ENCODE results near the gene KLRC2.
"Not testable (repeated sequence)": the region's sequence is repeated elsewhere in the genome, so short reads cannot be mapped to it uniquely, and the experiment has no call there.

The KLRC2 gene

DNA sequence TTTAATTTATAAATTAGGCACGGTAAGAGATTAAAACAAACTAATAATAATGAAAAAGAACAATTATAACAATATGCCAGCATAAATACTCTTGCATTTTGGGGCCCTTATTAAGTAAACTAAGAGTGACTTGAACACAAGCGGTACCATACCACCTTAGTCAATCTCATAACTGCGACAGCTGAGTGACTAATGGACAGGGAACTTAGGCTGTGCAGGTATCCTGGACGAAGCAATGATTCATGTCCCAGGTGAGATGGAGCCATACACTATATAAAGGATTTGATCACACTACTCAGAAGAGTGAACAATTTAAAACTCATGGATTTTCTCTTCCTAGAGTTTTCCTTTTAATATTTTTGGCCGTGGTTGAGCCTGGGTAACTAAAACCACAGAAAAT, 30.5 kb downstream of the KLRC2 start:
- DNase-seq (ENCODE audit: low spot score), result no peak

DNA sequence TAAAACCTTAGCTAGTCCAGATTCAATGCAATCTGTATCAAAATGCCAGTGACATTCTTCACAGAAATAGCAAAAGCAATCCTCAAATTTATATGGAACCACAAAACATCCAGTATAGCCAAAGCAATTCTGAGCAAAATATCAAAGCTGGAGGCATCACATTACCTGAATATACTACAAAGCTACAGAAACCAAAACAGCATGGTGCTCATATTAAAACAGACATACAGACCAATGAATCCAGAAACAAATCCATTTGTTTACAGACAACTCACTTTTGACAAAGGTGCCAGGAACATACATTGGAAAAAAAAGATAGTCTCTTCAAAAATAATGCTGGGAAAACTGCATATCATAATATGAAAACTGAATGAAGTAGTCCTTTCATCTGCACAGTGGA, 31.0 kb downstream of the KLRC2 start:
- DNase-seq (ENCODE audit: low spot score), result no peak

DNA sequence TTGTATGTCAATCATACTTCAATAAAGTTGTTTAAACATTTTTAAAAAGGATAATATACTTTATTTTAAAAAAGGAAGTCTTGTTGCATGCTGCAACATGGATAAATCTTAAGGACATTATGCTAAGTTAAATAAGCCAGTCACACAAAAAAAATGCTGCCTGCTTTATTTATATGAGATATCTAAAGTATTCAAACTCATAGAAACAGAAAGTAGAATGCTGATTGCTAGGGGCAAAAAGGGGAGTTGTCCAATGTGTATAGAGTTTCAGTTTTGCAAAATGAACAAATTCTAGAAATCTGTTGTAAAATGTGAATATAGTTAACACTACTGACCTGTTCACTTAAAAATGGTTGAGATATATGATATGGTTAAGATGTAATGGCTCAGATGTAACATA, 35.0 kb downstream of the KLRC2 start:
- DNase-seq (ENCODE audit: low spot score), result no peak

DNA sequence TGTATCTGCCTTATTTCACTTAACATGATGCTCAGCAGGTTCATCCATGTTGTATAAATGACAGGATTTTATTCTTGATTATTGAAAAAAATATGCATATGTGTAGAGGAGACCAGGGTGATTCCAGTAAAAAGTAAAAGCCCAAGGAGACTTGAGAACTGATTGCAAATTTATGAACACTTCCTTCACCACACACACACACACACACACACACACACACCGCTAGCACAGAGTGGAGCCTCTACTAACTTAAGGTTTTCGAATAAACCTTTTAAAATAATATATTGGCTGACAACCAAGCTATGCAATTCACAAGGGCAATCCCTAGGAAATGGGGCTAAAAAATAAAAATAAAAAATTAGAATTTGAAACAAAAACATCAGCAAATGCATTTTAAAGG, 37.6 kb downstream of the KLRC2 start:
- DNase-seq (ENCODE audit: low spot score), result no peak

DNA sequence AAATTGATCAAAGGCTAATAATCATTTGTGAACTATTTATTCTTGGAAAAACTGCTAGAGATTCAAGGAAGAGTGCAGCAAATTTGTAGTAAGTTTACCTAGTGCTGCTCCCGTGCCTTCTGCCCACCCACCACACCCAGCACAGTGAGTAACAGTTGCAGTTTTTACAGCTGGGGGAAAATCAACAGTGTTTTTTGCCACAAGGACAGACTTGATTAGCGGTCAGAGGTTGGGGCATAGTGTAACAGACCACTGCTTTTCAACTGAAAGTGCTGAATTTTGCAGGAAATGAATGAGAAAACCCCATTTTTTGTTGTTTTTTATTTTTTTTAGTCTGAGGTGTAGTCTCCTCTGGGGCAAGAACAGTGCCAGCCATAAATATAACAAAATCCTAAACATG, 38.5 kb downstream of the KLRC2 start:
- DNase-seq (ENCODE audit: low spot score), result no peak

DNA sequence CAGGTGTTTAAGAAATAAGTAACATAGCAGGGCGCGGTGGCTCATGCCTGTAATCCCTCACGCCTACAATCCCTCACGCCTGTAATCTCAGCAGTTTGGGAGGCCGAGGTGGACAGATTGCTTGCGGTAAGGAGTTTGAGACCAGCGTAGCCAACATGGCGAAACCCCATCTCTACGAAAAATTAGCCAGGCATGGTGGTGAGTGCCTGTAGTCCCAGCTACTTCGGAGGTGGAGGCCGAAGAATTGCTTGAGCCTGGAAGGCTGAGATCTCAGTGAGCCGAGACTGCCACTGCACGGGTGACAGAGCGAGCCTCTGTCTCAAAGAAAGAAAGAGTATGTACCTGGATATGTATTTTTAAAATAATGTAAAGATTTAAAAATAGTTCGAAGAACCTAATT, 39.6 kb downstream of the KLRC2 start:
- DNase-seq (ENCODE audit: low spot score), result not testable (repeated sequence)

DNA sequence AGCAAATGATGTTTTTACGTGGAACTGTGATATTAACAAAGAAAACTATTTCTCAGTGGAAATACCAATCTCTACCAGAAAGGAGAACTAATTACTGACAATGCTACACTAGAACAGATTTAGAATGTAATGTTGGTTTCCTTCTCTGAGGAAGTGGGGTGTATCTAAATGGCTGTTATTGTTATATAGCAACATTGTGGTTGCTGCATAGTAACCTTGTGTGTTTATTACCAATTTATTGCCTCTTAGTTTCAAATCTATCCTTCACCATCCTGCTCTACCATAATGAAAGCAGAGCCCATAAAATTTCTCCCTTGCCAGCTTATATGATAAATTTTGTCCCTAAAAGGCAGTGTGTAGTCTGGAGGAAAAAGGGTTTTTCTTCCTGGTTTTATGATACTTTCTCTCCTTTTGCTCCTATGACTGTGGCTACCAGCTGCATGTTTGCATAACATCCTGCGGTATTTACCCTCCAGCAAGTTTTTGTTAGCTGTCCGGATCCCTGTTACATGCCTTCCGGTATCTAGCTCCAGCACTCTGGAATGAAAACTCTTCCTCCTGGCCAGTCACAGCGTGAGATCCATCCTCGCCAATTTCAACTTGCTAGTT, 40.3 kb downstream of the KLRC2 start:
- DNase-seq (ENCODE audit: low spot score), result no peak

DNA sequence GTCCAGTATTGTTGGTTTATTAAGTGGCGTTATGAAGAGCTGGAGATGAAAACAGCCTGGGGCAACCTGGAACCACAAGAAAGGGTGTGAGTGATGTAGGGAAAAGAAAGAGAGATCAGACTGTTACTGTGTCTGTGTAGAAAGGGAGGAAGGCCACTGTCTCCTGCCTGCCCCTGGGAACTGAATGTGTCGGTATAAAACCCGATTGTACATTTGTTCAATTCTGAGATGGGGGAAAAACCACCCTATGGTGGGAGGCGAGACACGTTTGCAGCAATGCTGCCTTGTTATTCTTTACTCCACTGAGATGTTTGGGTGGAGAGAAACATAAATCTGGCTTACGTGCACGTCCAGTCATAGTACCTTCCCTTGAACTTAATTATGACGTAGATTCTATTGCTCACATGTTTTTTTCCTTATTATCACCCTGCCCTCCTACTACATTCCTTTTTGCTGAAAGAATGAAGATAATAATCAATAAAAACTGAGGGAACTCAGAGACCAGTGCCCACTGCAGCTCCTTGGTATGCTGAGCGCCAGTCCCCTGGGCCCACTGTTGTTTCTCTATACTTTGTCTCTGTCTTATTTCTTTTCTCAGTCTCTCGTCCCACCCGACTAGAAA, 41.2 kb downstream of the KLRC2 start:
- not testable (repeated sequence) for DNase-seq (ENCODE audit: low spot score)

DNA sequence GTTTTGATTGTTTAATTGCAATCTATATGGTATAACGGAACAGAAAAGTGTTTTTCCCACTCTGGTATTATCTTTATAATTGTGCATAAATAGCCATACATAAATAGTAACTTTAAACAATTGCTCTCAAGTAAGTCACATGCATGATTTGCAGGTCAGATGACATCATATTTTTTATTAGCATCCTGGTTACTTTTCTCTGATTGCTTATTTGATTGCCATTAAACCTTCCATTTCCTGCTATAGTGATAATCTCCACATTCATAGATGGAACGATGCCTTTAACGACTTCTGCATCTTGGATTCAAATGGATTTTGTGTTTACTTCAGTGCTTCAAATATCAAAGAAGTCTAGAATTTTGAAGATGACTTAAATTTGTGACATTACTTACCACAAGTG, 42.5 kb downstream of the KLRC2 start:
- DNase-seq (ENCODE audit: low spot score), result no peak

DNA sequence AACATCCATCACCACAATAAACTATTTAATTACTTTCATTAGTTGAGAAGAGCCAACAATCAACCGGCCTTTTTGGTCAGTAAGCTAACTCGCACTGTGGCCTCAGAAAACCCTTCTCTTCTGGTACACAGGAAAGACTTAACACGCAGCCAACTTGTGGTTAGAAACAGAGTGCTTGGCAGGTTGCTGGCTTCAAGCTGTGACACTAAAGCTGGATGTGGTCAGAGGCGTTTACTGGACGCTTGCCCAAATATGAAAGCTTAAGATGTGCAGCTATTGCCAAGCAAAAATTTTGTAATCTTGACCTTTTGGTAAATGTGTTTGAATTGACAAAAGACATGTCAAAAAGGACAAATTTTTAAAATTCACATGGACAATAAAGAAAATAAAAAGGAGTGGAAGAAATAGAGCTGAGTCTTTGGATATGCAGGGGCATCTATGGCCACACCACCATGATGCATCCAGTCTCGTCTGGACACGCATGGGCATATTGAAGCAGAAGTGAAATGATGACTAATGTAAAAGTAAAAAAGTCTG, 43.3 kb downstream of the KLRC2 start:
- no peak for DNase-seq (ENCODE audit: low spot score)

DNA sequence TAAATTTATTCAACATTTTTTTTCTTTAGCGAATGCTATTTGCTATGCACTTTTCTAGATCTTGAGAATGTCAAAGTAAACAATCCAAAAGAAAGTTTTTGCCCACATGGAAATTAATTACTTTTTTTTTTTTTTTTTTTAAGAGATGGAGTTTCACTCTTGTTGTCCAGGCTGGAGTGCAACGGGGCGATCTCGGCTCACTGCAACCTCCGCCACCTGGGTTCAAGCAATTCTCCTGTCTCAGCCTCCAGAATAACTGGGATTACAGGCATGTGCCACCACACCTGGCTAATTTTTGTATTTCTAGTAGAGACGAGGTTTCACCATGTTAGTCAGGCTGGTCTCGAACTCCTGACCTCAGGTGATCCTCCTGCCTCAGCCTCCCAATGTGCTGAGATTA, 44.8 kb downstream of the KLRC2 start:
- DNase-seq (ENCODE audit: low spot score), result not testable (repeated sequence)

DNA sequence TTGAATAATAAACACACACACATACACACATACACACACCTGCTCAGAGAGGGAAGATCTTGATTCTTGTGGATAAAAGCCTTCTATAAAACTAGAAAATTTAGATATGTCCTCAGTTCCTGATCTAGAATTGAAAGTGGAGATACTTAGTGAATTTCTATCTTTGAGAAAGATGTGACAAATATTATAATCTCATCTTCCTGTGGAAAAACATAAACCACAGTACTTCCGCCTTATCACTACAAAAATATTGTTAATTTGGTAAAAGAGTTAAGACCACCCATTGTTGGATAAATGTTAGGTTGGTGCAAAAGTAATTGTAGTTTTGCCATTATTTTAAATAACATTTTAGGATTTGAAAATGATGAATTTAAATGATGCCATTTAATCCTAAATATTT, 45.9 kb downstream of the KLRC2 start, which contains the start of gene KLRK1:
Gene KLRK1 (minus strand): TSS at position 138 of the 400 bp plus-strand sequence. CDS start 1,231 bp downstream, outside the sequence.
- DNase-seq (ENCODE audit: low spot score), result no peak

DNA sequence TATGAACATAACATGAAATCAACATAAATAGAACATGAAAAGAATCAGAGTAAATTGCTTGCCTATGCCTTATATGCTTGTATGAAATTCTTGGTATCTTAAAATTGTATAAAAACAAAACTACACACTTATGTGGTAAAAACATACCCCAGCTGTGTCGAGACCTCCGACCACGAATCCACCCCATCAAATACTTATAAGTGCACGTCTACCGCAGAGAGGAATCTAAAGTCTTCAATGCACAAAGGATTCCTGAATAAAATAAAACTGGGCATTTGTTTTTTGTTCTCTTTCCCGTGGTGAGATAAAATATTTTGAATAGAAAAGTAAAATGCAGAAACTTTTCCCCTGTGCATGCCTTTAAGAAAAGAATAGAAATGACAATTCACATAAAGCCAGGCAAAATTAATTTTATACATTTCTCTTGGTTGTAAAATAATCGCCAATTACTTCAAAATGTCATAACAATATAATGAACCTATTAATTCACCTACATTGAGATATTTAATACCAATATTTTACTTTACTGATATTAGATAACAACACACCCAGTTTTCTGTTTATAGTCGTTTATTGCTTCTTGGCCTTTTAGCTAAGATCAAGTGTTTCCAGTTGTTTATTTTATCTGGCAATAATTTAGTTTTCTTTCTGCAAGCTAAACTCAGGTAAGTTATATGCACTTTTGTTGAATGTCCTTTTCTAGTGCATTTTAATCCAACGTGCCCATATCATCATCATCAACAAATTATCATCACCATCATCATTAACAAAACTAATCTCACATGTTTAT, 47.0 kb downstream of the KLRC2 start:
- DNase-seq (ENCODE audit: low spot score), result no peak

DNA sequence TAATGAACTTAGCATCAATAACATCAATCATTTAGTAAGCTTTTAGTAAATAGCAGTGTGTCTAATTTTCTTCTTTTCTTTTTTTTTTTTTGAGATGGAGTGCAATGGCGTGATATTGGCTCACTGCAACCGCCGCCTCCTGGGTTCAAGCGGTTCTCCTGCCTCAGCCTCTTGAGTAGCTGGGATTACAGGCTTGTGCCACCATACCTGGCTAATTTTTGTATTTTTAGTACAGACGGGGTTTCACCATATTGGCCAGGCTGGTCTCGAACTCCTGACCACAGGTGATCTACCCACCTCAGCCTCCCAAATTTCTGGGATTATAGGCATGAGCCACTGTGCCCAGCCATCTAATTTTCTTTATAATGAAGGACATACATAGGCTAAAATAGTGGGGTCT, 48.3 kb downstream of the KLRC2 start:
- DNase-seq (ENCODE audit: low spot score), result not testable (repeated sequence)

DNA sequence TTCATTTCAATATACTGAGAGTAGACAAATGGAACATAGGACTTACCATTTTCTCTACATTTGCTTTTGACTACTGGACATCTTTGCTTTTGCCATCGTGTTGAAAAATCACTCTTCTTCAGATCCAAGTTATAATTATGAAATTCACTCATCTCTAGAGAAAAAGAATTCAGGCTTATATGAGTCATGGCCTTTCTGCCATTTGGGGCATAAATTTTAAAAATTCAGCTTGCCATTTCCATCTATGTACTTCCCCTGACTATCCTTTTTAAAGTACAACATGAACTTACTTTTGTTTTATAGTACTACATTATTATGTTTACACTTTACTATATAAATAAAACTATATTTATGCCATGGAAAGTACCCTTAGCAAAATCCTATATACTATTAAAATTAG, 49.0 kb downstream of the KLRC2 start:
- DNase-seq (ENCODE audit: low spot score), result no peak

DNA sequence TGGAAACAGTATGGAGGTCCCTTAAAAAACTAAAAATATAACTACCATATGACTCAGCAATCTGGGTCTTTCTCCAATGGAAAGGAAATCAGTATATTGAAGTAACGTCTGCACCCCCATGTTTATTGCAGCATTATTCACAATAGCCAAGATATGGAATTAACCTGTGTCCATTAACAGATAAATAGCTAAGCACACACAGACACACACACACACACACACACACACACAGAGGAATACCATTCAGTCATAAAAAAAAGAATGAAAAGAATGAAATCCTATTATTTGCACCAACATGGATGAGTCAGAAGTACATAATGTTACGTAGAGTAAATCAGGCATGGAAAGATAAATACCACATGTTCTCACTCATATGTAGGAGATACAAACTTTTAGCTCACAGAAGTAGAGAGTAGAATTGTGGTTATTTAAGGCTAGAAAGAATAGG, 50.6 kb downstream of the KLRC2 start:
- no peak for DNase-seq (ENCODE audit: low spot score)

DNA sequence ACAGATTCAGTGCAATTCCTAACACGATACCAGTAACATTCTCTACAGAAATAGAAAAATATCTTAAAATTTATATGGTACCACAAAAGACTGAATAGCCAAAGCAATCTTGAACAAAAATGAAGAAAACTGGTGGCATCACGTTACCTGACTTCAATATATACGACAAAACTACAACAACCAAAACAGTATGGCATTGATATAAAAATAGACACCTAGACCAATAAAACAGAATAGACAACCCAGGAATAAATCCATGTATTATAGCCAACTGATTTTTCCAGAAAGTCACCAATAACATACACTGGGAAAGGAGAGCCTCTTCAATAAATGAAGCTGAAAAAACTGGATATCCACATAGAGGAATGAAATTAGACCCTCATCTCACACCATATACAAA, 51.6 kb downstream of the KLRC2 start:
- no peak for DNase-seq (ENCODE audit: low spot score)

DNA sequence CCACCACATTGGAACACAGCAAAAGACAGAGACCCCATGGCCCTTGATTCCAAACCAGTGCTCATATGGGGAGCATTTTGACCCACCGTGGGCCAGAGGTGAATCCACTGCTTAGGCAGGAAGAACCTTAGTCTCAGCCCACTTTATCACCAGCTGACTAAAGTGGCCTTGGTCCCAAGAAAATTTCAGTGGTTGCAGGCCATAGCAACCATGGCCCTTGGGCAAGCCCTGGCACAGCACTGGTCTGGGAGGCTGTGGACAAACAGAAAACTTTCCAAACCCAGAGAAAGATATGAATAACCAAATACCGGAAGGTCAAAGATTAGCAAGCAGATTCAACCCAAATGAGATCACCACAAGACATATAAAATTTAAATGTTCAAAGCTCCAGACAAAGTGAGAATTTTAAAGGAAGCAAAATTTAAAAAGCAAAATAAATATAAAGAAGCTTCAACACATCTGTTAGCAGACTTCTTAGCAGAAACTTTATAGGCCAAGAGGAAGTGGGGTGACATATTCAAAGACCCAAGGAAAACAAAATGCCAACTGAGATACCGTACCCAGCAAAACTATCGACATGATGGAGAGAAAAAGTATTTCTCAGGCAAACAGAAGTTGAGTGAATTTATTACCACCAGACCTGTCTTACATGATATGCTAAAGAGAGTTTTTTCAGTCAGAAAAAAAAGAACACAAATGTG, 53.7 kb downstream of the KLRC2 start:
- no peak for DNase-seq (ENCODE audit: low spot score)
